Neural crest cell (in vitro differentiated cells): ENCODE data around the gene KCTD17. TPM values are rescaled to one million over a fixed set of nuclear protein-coding genes. Genes with fewer than 3 reads are reported as not detected.
A peak's percentile ranks its signal among the peaks of the same experiment; 100 is the strongest.

Experiments used
- DNase-seq: peaks from one replicate; pipeline ENCODE4 v3.0.0; 2021; ENCODE audit warnings: low read depth, mixed read lengths, low spot score
- H3K27ac Mint-ChIP-seq: one replicate; pipeline ENCODE4 v1.8.0; 2021; ENCODE audit warnings: mild to moderate bottlenecking, mixed read lengths; ENCODE audit not compliant: unreplicated experiment
- H3K27me3 Mint-ChIP-seq: 2 replicates; pipeline ENCODE4 v1.8.0; 2021; ENCODE audit warnings: low read depth, mild to moderate bottlenecking, mixed read lengths
- H3K36me3 Mint-ChIP-seq: 2 replicates; pipeline ENCODE4 v1.8.0; 2021; ENCODE audit warnings: low read depth, mild to moderate bottlenecking, mixed read lengths
- H3K4me1 Mint-ChIP-seq: 2 replicates; pipeline ENCODE4 v1.8.0; 2021; ENCODE audit warnings: mixed read lengths
- H3K4me3 Mint-ChIP-seq: one replicate; pipeline ENCODE4 v1.8.0; 2021; ENCODE audit warnings: mild to moderate bottlenecking, mixed read lengths
- H3K9me3 Mint-ChIP-seq: 2 replicates; pipeline ENCODE4 v1.8.0; 2021; ENCODE audit warnings: mixed read lengths
- total RNA-seq: library from RNA; stranded (reverse); gene quantifications from 2 replicates; pipeline ENCODE4 v1.2.1, GENCODE V29; 2021
- TF ChIP-seq, protein P1 (sequence below): fragments of 200-600 bp; sonication (generic); conservative IDR thresholded peaks from 2 replicates; pipeline ENCODE4 v1.5.0; 2021; ENCODE audit warnings: antibody characterized with exemption, mild to moderate bottlenecking

Gene KCTD17
- total RNA-seq, 1 donor from 2014 or later, result 95.8 TPM

DNA sequence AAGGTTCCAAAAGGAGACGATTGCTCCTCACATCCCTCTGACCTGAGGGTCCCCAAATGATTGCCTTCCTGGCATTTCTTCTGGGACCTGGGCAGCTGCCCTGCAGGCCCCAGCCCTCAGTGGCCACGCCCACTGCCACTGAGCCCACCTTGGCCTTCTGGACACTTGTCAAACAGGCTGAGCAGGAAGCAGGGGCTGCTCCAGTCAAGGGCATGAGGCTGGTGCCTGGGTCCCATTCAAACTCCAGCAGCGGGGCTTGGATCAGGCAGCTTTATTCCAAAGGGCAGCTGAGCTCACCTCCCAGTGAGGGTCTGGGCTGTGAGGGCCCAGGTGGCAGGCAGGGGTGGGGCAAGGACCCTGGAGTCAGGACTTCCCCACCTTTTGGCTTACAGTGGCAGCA, 13.6 kb downstream of the KCTD17 start:
- H3K9me3 Mint-ChIP-seq, result no peaks in the 10 kb centered on the region
- H3K4me1 Mint-ChIP-seq, result no peaks in the 10 kb centered on the region
- DNase-seq, result no peak
- peaks cover 28% of the 10 kb centered on the region for H3K27me3 Mint-ChIP-seq
- H3K27ac Mint-ChIP-seq, result no peak overlapping the region
- TF ChIP-seq, protein P1, sequence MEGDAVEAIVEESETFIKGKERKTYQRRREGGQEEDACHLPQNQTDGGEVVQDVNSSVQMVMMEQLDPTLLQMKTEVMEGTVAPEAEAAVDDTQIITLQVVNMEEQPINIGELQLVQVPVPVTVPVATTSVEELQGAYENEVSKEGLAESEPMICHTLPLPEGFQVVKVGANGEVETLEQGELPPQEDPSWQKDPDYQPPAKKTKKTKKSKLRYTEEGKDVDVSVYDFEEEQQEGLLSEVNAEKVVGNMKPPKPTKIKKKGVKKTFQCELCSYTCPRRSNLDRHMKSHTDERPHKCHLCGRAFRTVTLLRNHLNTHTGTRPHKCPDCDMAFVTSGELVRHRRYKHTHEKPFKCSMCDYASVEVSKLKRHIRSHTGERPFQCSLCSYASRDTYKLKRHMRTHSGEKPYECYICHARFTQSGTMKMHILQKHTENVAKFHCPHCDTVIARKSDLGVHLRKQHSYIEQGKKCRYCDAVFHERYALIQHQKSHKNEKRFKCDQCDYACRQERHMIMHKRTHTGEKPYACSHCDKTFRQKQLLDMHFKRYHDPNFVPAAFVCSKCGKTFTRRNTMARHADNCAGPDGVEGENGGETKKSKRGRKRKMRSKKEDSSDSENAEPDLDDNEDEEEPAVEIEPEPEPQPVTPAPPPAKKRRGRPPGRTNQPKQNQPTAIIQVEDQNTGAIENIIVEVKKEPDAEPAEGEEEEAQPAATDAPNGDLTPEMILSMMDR, result no peak
- no peak overlapping the region for H3K4me3 Mint-ChIP-seq
- H3K36me3 Mint-ChIP-seq, result no peaks in the 10 kb centered on the region

DNA sequence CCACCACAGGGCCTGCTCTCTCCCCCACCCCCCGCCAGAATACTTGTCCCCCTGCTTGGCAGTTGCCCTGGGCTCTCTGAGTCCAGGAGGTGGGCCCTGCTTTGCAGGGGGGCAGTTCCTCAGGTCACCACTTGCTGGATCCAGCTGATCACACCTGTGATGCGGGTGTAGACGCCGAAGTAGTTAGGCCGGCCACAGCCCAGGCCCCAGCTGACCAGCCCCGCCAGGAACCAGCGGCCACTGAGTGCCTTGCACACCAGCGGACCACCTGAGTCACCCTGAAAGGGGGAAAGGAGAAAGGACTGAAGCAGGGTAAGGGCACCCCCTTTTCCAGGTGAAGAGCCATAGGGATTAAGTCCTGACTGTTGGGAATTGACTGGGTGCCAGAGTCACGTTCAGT, 14.4 kb downstream of the KCTD17 start:
- DNase-seq, result no peak
- no peaks in the 10 kb centered on the region for H3K4me1 Mint-ChIP-seq
- H3K27me3 Mint-ChIP-seq, result peaks cover 28% of the 10 kb centered on the region
- TF ChIP-seq, protein P1, result no peak
- H3K9me3 Mint-ChIP-seq, result no peaks in the 10 kb centered on the region
- H3K4me3 Mint-ChIP-seq, result no peak overlapping the region
- H3K36me3 Mint-ChIP-seq, result no peaks in the 10 kb centered on the region
- no peak overlapping the region for H3K27ac Mint-ChIP-seq

DNA sequence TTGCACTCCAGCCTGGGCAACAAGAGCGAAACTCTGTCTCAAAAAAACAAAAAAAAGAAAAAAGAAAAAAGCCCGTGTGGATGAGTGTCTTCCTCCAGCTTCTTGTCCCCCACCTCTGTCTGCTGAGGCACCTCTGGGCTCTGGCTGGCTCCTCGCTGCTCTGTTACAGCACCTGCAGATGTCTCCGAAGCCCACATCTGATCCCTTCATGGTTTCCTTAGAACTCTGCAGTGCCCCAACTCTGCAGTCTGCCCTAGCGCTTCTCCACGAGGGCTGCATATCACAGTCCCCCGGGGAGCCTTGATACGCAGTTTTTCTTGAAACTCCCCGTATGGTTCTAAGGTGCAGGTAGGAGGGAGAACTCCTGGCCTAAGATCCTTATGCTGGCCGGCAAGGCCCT, 15.9 kb downstream of the KCTD17 start:
- Mint-ChIP-seq H3K4me3 (no peak overlapping the region), H3K9me3 (no peaks in the 10 kb centered on the region), H3K27ac (no peak overlapping the region), H3K4me1 (no peaks in the 10 kb centered on the region), H3K27me3 (peaks cover 28% of the 10 kb centered on the region), H3K36me3 (no peaks in the 10 kb centered on the region)
- no peak for DNase-seq
- TF ChIP-seq, protein P1, result no peak

DNA sequence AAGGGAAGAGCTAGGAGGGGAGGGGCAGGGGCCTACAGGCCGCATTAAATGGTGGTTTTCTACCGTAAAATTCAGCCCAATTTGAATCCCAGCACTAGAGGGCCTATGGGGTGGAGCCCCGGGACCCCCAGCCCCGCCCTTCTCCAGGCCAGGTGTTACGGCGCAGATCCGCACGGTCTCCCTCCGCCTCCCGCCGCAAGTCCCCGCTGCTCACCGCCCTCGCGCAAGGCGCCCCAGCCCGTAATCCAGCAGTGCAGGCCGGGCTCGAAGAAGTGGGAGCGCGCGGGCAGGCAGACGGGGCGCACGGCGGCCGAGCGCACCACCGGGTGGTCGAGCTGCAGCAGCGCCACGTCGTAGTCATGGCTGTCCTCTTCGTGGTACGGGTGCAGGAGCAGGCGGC, 17.3 kb downstream of the KCTD17 start:
- Mint-ChIP-seq H3K4me3 (no peak overlapping the region), H3K27ac (no peak overlapping the region), H3K9me3 (no peaks in the 10 kb centered on the region), H3K4me1 (no peaks in the 10 kb centered on the region), H3K36me3 (no peaks in the 10 kb centered on the region), H3K27me3 (peaks cover 28% of the 10 kb centered on the region)
- TF ChIP-seq, protein P1, result no peak
- DNase-seq, result no peak

DNA sequence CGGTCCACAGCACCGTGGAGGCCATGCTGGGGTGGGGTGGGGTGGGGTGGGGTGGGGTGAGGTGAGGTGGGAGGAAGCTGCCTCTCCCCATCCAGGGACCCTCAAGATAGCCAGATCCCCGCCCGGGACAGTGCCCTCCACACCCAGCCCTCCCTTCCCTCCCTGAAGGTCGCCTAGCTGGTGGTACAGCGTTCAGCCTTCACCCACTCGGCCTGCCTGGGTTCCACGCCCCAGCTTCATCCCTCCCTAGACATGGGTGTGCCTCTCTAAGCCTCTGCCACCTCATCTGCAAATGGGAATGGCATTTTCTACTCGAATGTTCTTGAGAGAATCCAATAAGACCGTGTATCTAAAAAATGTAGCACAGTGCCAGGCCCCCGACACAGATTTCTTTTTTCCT, 17.8 kb downstream of the KCTD17 start:
- H3K27me3 Mint-ChIP-seq, result peaks cover 27% of the 10 kb centered on the region
- H3K27ac Mint-ChIP-seq, result no peak overlapping the region
- H3K4me1 Mint-ChIP-seq, result no peaks in the 10 kb centered on the region
- H3K4me3 Mint-ChIP-seq, result peak overlapping the region; percentile 31
- TF ChIP-seq, protein P1, result no peak
- H3K36me3 Mint-ChIP-seq, result no peaks in the 10 kb centered on the region
- no peak for DNase-seq
- no peaks in the 10 kb centered on the region for H3K9me3 Mint-ChIP-seq

DNA sequence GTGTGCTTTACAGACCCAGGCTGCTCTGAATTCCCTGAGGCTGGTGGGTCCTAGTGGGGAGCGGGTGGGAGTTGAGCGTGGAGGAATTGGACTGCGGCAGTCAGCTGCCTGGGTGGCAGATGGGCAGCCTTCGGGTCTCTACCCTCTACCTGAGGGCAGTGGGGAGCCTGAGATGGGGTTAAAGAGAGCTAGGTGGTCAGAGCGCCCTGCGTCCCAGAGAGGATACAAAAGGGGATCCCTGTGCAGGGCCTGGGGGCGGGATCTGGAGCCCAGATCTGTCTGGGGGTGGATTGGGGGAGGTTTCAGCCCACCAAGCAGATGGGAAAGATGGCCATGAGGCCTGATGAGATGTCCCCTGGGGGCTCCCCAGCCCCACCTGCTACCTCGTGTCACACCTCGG, 18.2 kb downstream of the KCTD17 start:
- Mint-ChIP-seq H3K4me1 (no peaks in the 10 kb centered on the region), H3K27me3 (peaks cover 26% of the 10 kb centered on the region), H3K36me3 (no peaks in the 10 kb centered on the region), H3K27ac (no peak overlapping the region), H3K9me3 (no peaks in the 10 kb centered on the region), H3K4me3 (peak overlapping the region; percentile 31)
- TF ChIP-seq, protein P1, result no peak
- DNase-seq, result no peak
